Right forelimb (tissue), 1 donor: ENCODE data around the gene CDYL2.

Experiments used
- DNase-seq: peaks from one replicate; pipeline ENCODE4 v3.0.0-alpha.2; 2018

CDYL2 gene

DNA sequence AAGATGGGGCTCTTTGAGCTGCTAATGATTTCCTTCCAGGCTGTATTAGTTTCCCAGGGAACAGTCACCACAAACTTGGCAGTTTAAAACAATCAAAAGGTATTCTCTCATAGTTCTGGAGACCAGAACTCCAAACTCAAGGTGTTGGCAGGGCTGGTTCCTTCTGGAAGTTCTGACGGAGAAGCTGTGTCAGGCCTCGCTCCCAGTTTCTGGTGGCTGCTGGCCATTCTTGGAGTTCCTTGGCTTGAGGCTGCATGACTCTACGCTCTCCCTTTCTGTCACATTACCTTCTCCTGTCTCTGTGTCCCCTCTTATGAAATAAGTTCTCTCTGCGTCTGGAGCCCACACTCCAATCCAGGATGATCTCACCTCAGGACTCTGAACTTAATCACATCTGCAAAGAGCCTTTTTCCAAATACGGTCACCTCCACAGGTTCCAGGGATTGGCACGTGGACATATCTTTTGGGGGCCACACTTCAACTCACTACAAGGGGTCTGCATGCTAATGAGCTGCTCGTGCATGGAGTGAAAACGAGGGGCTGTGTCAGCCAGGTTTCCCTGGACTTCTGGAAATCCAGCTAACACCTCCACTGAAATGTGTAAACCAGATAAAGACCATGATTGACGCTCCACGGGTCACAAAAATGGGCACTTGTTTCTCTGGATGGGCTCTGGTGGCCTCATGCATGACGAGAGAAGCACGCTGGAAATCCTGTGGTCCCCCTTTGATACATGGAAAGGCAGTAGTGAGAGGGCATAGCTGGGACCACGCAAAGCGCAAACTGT is 185.3 kb downstream of the CDYL2 start:
- no peak for DNase-seq

GRCh38 chr16:80616362-80616761 is 188.0 kb downstream of the CDYL2 start:
- no peak for DNase-seq

GRCh38 chr16:80615735-80616134 is 188.7 kb downstream of the CDYL2 start:
- no peak for DNase-seq

DNA sequence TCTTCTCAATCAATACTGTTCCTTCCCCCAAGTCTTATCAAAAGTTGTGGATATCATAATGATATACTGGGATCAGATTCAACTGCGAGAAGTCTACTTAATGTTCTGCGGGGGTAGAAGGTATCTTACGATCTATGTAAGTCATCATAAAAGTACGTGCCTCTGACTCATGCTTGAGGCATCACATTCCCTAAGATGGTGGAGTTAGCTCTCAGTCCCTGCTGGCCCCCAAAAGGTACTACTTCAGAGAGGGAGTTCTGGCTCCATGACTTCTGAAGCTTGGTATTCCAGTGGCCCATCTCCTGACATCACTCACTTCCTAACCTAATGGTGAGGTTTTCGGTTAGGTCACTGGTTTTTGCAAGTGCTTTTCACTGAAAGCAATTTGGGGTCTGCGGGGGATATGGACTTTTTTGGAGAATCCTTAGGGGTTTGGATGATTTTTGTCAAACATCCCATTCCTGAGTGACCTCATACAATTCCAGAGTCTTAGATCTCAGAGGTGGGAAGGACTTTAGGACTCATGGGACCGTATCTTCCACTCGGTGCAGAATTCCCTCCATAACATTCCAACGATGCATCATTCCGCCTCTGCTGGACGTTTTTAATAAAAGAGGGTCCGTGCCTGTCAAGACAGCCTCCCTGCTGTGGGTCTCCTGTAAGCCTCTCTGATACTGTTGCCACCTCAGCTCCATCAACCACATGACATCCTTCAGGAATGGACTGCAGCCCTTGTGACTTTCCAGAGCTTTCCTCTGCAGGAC is 189.3 kb downstream of the CDYL2 start:
- no peak for DNase-seq

DNA sequence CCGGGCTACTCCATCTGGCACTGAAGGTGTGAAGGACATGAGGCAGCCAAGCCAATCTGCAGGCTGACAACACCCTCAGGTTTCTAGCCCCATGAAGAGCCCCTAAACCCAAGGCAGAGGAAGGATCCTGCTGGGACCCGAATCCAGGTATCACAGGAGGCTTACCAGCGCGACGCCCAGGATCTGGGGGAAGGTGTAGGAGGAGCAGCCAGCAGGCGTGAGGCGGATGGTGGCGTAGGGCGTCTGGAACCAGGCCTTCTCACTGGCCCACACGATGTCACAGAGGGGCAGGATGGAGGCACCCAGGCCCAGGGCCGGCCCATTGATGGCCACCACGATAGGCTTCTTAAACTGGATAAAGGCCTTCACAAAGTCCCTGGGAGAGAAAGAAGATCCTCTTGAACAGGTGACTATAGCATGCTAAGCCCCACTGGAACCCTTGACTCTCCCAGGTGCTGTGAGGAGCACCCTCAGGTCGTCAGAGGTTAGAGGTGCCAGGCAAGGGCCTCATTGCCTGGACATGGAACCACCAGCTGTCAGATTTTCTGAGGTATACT is 191.9 kb downstream of the CDYL2 start:
- DNase-seq = no peak

- DNase-seq = no peak
Measured at GRCh38 chr16:80611930-80612327, 192.5 kb downstream of the CDYL2 start.

DNA sequence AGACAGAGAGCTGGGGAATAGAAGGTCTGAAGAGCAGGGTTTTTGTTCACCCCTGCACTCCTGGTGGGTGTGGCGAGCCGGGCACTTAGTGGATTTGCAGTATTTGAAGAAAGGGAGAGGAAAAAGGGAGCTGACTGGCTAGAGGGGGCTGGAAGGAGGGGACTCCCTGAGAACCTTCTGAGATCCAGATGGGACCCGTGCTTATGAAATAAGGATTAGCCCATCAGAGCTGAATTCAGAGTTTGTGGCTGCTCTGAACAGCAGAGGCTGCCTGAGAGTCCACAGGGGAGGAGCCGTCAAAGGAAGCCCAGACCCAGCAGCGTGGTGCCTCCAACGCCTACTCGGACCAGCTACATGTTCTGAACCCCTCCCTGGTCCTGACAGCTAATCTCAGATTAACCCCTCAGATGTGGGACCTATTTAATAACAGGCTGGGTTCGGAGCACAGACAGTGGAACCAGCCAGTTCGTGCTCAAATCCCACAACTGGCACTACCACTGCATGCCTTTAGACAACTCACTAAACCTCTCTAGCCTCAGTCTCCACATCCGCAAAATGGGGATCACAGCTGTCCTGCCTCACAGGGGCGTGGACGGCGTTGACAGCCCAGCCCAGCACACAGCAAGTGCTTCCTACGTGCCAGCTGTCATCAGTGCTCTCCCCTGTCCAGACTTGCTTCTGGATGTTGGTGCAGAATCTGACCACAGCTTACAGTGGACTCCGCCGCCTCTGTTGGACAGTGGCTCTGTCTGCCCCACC is 193.0 kb downstream of the CDYL2 start:
- no peak for DNase-seq

DNA sequence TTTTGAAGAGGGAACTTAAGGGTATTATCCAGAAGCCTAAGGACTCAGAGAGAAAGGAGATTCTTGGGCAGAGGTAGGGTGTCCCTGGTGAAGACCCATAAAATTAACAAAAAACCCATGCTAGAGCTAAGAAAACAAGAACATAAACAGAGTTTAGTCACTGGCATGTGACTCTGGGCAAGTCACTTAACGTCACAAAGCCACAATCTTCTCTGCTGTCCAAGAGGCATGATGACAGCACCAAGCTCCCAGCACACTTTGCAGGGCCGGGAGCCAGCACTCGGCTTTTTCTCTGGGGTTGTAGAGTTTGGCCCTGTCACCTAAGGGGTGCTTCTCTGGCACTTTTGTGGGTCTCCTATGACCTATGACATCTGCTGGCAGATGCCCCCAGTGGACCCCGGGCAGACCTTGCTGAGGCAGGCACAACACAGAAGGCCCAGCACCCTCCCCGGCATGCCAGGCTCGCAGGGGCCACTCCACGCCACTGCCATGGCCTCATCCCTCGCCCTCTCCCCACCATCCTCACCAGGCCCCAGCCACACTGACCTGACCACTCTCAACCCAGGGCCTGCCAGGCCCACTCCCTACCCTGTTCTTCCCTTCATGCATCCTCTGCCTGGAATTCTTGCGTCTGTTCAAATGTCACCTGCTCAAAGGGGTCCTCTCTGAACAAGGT is 193.8 kb downstream of the CDYL2 start:
- DNase-seq = no peak

DNA sequence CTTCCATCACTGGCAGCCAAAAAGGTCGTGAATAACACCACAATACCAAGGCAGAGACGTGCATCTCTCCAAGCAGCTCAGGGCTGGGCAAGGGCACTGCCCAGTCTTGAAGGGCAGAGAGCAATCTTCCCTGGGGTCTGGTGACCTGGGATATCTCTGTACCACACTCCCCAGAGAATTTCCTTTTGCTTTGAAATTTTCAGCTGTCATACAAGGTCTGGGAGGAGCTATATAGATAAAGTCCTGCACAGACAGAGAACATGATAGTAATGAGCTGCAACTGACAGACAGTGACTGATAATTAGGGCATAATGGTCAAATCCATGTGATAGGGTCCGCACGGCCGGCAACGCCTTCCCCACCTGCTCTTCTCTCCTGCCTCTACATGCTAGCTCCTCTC is 195.5 kb downstream of the CDYL2 start:
- no peak for DNase-seq

- DNase-seq = no peak
Measured at GRCh38 chr16:80607204-80607603, 197.2 kb downstream of the CDYL2 start.

DNA sequence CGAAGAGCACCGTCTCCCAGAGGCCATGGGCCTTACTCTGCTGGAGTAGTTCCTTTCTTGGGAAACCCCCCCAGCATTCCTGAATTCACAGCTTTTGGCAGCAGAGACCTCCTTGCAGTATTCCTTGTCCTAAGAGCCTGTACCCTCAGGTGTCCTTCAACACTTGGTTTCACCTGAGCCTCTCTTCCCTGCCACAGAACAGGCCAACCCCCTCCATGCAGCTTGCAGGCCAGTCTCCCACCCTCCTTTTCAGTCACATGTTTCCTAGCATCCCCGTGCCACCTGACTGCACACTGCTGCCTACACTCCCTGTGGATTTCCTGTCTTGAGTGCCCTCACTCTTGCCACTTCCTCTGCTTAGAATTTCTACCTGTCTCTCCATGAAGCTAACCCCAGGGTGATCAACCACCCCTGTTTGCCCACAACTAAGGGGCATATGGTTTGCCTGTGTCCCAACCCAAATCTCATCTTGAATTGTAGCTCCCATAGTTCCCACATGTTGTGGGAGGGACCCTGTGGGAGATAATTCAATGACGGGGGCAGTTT is 198.1 kb downstream of the CDYL2 start:
- DNase-seq = no peak

GRCh38 chr16:80604600-80605355 is 199.6 kb downstream of the CDYL2 start:
- DNase-seq = no peak

DNA sequence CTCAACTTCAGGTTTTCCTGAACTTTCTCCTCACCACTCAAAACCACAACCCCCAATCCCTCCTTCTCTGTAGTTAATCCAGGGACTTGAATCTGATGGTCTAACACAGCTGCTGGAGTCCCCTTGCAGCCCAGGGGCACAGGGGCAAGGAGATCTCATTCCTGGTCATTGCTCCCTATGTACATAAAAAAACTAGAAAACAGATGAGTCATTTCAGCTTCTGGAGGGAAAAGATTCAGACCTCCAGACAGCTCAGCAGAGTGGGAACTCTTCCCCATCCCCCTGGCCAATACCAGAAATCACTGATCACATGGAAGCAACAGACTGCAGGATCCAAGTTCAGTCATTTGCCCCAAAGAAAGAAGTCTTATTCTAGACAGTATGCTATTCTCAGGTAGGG is 201.5 kb downstream of the CDYL2 start:
- no peak for DNase-seq

DNA sequence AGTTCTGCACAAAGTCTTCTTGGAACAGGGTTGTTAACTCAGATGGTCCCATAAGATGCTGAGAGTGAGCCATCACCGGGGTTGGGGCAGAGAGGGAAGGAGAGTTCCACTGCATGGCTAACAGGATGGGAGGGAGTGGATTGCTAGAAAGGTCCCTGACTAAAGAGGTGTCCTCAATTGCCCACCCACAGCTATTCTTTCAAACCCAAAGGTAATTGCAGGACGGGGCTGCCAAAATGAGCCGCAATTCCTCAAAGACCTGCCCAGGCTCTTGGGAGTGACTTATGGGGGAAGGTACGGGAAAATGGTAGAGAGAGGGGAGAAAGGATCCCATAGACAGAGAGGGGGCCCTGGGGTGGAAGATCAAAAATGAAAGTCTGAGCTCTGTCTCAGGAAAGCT is 203.2 kb downstream of the CDYL2 start:
- no peak for DNase-seq

DNA sequence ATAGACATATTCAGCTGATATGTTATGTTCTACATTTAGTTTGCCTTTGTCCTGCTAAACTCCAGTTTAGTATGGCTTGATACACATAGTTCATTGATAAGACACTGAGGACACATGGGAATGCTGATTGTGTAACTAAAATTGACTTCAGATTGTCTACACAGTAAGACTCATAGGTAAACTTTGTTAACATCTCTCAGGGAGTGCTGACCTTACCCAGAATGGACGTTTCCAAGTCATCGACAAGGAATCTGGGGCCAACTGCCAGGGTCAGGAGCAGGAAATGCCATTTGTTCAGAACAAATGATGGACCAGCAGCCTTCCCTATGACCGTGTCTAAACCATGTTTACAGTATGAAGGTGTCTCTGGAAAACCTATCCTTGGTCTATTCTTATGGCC is 204.9 kb downstream of the CDYL2 start:
- DNase-seq = no peak

GRCh38 chr16:80596507-80597207 is 207.7 kb downstream of the CDYL2 start:
- DNase-seq = no peak

DNA sequence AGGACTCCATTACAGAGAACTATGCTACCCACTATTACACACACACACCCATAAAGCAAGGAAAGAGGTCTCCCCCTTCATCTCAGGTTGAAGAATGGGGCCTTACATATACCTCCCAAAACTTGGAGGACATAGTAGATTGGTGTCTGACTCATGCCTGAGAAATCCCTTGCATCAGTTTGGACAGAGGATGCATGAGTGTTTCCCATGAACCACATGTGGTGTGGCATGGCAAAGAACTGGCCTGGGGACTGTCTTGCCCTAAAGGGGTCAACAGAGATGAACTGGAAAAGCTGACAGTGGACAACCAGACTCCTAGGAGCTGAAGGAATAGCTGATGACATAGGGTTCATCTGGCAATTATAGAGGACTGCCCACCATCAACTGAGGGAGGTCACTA is 209.6 kb downstream of the CDYL2 start:
- DNase-seq = no peak

GRCh38 chr16:80592273-80592672 is 212.1 kb downstream of the CDYL2 start:
- DNase-seq = no peak

DNA sequence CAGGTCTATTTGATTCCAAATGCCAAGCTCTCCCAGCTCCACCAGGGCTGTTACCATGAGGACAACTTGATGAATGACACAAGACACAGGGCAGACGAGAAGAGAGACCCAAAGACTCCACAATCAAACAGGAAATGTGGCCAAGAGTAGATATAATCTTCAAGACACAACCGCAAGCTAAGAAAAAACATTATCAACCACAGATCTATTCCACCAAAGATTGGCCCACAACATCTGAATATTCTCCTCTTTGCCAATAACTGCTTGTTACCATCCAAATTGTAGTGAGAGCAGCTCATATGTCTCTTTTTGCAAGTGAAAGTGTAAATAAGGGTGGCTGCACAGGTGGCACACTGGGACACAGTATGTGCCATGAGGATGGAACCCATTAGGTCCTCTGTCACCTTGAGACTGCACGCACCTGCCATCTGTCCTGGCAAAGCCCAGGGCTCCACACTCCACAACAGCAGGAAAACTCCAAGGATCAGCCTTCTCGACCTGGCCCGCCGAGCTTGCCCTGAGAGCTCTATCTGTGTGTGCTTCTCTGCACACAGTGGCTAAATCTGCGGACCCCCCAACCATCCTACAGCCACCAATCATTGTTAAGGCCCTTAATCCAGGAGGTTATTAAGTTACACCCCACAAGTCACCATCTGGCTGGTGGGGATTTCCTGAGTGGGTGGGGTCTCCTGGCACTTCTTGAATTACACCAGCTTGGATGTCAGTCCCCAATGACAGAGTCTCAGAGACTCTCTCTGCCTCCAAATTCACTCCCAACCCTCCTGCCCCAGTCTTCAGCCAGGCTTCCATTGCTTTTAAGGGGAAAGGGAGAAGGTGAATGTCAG is 213.1 kb downstream of the CDYL2 start:
- no peak for DNase-seq

- no peak for DNase-seq
Measured at GRCh38 chr16:80587071-80587470, 217.3 kb downstream of the CDYL2 start.
